Measurements from ENCODE around the gene C17orf114.

C17orf114 gene

GRCh38 chr17:4772235-4772613 lies 29.9 kb downstream of the C17orf114 start:
- Histone ChIP-seq H3K27me3 (ENCODE audit: low read depth) (peaks cover 60% of the 10 kb centered on the region), H3K36me3 (no peaks in the 10 kb centered on the region)
- intact Hi-C loops (cut with micrococcal nuclease), result no loop called here

GRCh38 chr17:4771519-4772234 lies 30.5 kb downstream of the C17orf114 start, which contains the start of gene TM4SF5:
Gene TM4SF5, plus strand, starts transcription at chr17:4771886. Its CDS starts 37 bp downstream, at chr17:4771923.
- no peak for DNase-seq
- H3K36me3 ChIP-seq, result no peaks in the 10 kb centered on the region
- H3K4me1 ChIP-seq, result no peaks in the 10 kb centered on the region
- intact Hi-C loops (cut with micrococcal nuclease), result no loop called here
- H3K9me3 ChIP-seq (replicated peaks), result no peaks in the 10 kb centered on the region
- peaks cover 55% of the 10 kb centered on the region for H3K27me3 ChIP-seq (ENCODE audit: low read depth)
- H3K4me3 ChIP-seq, result no peak within 1 kb of the TSS
- no peak for TF ChIP-seq CTCF (IDR thresholded peaks at IDR 0.05; ENCODE audit: borderline replicate concordance)
- H3K27ac ChIP-seq (replicated peaks), result no peak within 1 kb of the TSS

More at GRCh38 chr17:4772235-4772613, 29.9 kb downstream of the C17orf114 start:
- DNase-seq, result no peak
- TF ChIP-seq CTCF (IDR thresholded peaks at IDR 0.05; ENCODE audit: borderline replicate concordance), result no peak
- no peaks in the 10 kb centered on the region for H3K9me3 ChIP-seq (replicated peaks)
- H3K4me1 ChIP-seq, result no peaks in the 10 kb centered on the region
- no peak overlapping the region for H3K4me3 ChIP-seq
- no peak overlapping the region for H3K27ac ChIP-seq (replicated peaks)

GRCh38 chr17:4769628-4770027 lies 32.5 kb downstream of the C17orf114 start:
- TF ChIP-seq CTCF (IDR thresholded peaks at IDR 0.05; ENCODE audit: borderline replicate concordance), result no peak
- Histone ChIP-seq H3K4me3 (no peak overlapping the region), H3K27ac (replicated peaks) (no peak overlapping the region), H3K27me3 (ENCODE audit: low read depth) (peaks cover 42% of the 10 kb centered on the region), H3K4me1 (no peaks in the 10 kb centered on the region), H3K9me3 (replicated peaks) (no peaks in the 10 kb centered on the region), H3K36me3 (no peaks in the 10 kb centered on the region)
- DNase-seq, result no peak
- intact Hi-C loops (cut with micrococcal nuclease), result no loop called here

GRCh38 chr17:4768298-4768697 lies 33.8 kb downstream of the C17orf114 start:
- TF ChIP-seq CTCF (IDR thresholded peaks at IDR 0.05; ENCODE audit: borderline replicate concordance), result no peak
- no peak for DNase-seq
- no peaks in the 10 kb centered on the region for H3K36me3 ChIP-seq
- H3K4me3 ChIP-seq, result no peak overlapping the region
- intact Hi-C loops (cut with micrococcal nuclease), result no loop called here
- peaks cover 29% of the 10 kb centered on the region for H3K27me3 ChIP-seq (ENCODE audit: low read depth)
- H3K27ac ChIP-seq (replicated peaks), result no peak overlapping the region
- H3K9me3 ChIP-seq (replicated peaks), result no peaks in the 10 kb centered on the region
- no peaks in the 10 kb centered on the region for H3K4me1 ChIP-seq

- no peak for TF ChIP-seq CTCF (IDR thresholded peaks at IDR 0.05; ENCODE audit: borderline replicate concordance)
- no peak overlapping the region for H3K4me3 ChIP-seq
- no peak for DNase-seq
- peaks cover 14% of the 10 kb centered on the region for H3K27me3 ChIP-seq (ENCODE audit: low read depth)
- peak overlapping the region; percentile 44 for H3K27ac ChIP-seq (replicated peaks)
- no peaks in the 10 kb centered on the region for H3K36me3 ChIP-seq
- H3K9me3 ChIP-seq (replicated peaks), result no peaks in the 10 kb centered on the region
- intact Hi-C loops (cut with micrococcal nuclease), result no loop called here
- H3K4me1 ChIP-seq, result no peaks in the 10 kb centered on the region
Observed at GRCh38 chr17:4766723-4767122, 35.4 kb downstream of the C17orf114 start.
